HG03175 (cell line): ENCODE results near the gene PTPRK.
A peak's percentile ranks its signal among the peaks of the same experiment; 100 is the strongest.
"Not testable (repeated sequence)": the region's sequence is repeated elsewhere in the genome, so short reads cannot be mapped to it uniquely, and the experiment has no call there.

Experiments used
- ATAC-seq: cut with Tn5 transposase; IDR thresholded peaks from one replicate; pipeline ENCODE4 v1.9.1; 2021; ENCODE audit warnings: mild to moderate bottlenecking, moderate library complexity; ENCODE audit not compliant: unreplicated experiment

The PTPRK gene

DNA sequence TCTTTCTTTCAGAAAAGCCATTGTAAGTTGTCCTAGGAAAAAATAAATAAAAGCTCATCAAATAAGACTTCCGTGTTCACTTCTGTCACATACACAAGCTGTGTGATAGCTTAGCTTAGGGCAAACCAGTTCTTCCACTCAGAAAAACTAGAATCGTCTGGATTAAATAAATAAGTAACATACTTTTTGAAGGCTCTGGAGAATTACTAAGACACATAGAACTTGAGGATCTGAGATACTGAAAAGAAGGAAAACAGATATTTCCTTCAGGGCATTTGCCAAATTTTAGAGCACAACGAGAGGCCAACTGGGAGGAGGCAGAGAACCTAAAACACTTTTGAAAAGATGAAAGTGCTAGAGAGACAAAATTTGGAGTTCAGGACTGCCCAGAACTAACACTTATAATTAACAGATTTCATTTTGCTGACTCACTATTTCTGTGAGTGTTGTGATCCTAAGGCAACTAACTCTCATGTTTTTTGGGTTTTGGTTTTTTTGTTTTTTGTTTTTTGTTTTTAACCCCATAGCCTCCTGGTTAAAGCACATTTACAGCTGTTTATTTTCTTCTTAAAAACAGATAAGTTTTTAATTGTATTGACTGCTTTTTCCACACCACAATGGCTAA lies 580.8 kb downstream of the PTPRK start:
- no peak for ATAC-seq

- ATAC-seq = peak; percentile 44
Measured at GRCh38 chr6:127938701-127939100, 581.7 kb downstream of the PTPRK start.

DNA sequence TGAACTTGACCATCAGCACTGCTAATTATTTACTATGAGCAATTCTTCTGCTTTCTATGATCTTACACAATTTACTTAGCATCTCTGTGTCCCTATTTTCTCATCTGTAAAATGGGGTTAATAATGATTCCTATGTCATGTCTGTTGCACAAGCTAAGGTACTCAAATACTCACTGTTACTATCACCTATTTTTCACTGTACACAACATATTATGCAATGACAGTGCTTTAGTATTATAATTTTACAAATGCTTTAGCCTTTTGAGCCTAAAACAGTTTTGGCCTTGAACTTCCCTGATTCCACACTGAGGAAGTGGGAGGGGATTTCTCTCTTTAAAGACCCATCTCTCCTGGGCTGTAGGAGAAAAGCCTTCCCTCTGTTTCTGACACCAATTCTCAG lies 582.7 kb downstream of the PTPRK start:
- ATAC-seq = no peak

DNA sequence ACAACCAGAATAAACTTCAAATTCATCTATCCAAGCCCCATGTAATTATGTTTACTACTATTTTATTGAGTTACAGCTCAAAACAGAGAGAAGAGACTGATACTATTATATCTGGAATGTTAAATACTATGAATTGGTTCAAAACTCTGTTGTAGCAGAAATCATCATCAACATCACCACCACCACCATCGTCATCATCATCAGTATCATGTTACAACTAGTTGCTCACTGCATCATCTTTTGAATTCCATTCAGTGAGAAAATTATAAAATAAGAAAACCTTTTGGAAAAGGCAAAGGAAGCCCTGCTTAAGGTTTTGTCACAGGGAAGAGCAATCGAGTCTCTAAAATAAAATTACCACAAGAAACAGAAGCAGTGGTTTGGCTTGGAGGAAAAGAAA lies 583.3 kb downstream of the PTPRK start:
- no peak for ATAC-seq

DNA sequence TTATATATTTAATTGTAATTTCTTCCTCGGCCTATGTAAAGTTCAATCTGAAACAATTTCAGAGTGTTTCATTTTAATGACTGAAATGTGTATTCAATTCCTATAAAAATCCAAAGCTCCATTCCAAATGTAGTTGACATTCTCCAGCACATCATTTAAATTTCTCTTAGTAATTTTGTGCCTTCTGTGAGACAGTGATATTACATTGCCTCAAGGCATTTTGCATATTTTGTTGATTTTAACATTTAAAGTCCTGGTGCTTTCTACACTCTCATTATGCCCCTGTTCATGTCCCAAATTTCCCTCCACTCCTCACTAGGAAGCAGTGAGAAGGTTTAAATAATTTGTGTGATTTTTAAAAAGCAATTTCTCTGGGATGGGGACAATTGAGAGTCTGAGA lies 585.4 kb downstream of the PTPRK start:
- no peak for ATAC-seq

DNA sequence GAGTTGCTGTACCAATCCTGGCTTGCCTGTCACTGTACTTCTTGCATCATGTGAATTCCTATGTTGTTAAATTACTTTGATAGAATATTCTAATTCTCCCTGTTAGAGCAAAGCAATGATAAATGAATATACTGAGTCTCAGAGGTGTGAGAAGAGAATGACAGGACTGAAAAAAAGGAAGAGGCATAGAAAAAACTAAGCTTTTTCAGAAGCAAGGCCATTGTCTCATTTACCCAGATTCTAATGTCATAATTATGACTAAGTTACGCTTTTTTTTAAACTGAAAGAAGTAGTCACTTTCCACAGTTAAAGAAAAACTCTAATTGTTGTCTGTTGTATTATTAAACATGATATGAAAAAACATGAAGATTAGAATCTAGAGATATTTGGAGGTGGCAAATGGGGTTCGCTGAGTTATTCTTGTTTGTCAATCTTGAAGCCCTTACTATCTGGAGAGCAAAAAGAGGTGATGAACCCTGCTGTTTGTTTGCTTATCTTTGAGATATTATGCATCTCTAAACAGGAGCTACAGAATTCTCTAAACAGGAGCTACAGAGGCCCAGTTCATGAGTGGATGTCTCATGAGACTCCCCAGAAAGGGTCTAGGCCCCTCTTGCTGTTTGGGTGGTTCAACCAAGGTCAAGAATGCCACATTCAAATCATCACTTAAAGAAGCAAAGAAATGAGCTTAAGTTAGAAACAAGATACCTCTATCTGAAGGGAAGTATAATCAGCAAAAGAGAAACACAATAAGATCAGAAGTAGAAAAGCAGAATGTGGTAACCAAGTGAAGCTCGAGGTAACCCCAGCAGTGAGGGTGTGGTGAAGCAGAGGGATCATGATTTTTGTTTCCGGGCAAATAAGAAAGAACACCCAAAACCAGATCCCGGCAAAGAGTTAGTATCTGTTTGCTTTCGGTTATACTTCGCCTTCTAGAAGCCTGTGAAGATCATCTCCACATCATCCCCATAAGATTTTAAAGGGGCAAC lies 586.3 kb downstream of the PTPRK start:
- no peak for ATAC-seq

- ATAC-seq = no peak
Measured at GRCh38 chr6:127933137-127933536, 587.3 kb downstream of the PTPRK start.

GRCh38 chr6:127932708-127933107 lies 587.7 kb downstream of the PTPRK start:
- no peak for ATAC-seq

- not testable (repeated sequence) for ATAC-seq
Measured at GRCh38 chr6:127926441-127926840, 594.0 kb downstream of the PTPRK start.

DNA sequence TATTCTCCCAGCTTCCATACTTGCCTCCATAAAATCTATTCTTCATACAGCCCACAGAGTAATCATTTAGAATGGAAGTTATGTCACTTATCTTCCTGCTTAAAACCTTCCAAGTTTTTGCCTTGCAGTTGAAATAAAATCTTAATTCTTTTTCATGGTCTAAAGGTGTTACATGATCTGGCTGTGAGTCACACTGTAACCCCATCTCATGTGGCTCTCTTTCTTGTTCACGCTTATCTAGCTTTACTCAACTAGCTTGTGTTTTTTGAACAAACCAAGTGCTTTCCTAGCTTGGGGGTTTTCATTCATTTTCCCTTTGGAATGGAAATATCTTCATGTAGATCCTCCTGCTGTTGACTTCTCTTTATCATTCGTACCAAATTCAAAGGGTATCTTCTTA lies 596.0 kb downstream of the PTPRK start:
- no peak for ATAC-seq

DNA sequence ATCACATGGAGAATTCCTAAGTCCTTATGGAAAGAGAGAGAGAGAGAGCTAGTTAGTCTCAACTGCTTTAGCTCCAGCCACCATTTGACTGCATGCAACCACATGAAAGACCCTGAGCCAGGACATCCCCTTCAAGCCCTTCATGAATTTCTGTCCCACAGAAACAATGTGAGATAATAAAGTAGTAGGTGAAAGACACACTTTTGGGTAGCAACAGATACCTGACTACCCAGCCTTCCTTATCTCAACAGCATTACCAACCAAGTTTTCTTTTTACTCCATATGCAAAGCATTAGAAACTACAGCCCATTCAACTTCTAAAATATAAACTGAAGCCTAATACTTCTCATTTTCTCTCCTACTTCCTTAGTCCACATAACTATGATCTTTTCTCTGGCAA lies 596.4 kb downstream of the PTPRK start:
- no peak for ATAC-seq

GRCh38 chr6:127923135-127923534 lies 597.3 kb downstream of the PTPRK start:
- ATAC-seq = no peak

- ATAC-seq = no peak
Measured at GRCh38 chr6:127921982-127922381, 598.4 kb downstream of the PTPRK start.

DNA sequence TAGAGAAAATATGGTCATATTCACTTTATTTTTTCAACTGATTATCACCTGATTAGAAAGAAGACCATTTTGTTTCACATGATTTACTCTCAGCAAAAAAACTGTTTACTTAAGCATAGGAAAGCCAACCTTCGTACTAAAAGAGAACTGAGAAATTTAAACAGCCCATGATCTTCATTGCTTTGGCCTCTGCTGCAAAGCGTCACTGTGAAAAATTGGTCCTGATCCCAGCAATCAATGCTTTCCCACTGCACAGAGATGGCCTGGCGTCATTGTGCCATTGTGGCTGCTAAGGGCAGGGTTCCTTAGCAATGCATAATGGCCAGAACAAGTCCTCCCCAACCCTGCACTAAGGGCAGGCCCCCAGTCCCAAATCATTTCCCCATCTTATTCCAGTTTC lies 599.6 kb downstream of the PTPRK start:
- no peak for ATAC-seq
